GM19099 (cell line): Measurements from ENCODE around the gene NEURL4.

Experiments
- POLR2A ChIP-seq: IDR thresholded peaks from 3 replicates; pipeline ENCODE4 v1.6.1; 2011; ENCODE audit warnings: low read depth; ENCODE audit not compliant: insufficient read length; ENCODE audit errors: extremely low read depth

Gene NEURL4

DNA sequence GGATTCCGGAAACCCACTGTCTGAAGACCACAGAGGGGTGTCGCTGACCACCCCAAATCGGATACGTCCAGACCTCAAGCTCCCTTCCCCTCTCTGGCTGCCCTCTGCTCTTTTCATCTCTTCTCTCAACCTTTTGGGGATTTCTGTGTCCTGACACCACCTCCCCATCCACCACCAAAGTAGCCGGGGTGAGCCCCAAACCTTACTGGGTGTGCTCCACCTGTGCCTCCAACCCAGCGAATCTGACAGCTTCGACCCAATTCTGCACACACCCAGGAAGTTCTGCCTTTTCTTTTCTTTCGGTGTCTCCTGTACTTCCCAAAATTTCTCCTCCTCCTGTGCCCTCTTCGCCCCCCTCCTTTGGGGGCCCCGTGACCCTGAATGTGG is 23.4 kb upstream of the NEURL4 start:
- TF ChIP-seq POLR2A, result no peak

DNA sequence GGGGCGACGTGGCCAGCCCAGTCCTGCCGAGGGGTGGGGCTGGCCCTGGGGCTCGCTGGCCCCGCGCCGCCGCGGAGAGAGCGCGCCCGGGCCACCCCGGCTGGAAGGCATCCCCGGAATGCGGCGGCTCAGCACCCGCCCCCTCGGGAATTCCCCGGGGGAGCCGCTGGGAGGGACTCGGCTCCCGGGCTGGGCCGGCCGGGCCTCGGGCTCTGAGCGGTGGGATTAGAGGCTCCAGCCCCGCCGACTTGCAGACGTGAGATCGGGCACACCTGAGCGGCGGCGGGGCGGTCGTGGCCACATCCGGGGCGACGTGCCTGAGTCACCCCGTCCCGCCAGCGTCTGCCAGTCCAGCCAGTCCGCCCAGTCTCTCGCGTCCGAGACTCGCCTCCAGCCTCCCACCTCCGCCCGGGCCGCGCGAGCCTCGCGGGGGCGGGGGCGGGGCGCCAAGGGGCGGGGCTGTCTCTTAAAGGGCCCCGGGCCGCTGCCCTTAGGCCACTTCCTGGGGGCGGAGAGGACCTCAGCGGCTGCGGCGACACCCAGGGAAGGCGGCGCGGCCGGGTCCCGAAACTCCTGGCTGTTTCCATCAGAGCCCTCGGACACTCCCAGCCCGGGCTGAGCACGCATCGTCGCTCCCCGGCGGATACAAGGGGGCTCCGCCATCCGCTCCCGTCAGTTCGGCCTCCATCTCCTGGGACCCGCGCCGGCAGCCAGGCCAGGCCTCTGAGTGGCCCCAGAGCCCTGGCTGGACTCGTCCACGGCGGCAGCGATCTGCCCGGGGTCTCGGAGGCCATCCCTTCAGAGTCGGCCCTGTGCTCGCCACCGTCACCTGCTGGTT is 22.7 kb upstream of the NEURL4 start, which contains the start of gene KCTD11:
TSS of gene KCTD11 (plus strand) at position 498 of the 838 bp plus-strand sequence.
- TF ChIP-seq POLR2A, result peak; percentile 55

DNA sequence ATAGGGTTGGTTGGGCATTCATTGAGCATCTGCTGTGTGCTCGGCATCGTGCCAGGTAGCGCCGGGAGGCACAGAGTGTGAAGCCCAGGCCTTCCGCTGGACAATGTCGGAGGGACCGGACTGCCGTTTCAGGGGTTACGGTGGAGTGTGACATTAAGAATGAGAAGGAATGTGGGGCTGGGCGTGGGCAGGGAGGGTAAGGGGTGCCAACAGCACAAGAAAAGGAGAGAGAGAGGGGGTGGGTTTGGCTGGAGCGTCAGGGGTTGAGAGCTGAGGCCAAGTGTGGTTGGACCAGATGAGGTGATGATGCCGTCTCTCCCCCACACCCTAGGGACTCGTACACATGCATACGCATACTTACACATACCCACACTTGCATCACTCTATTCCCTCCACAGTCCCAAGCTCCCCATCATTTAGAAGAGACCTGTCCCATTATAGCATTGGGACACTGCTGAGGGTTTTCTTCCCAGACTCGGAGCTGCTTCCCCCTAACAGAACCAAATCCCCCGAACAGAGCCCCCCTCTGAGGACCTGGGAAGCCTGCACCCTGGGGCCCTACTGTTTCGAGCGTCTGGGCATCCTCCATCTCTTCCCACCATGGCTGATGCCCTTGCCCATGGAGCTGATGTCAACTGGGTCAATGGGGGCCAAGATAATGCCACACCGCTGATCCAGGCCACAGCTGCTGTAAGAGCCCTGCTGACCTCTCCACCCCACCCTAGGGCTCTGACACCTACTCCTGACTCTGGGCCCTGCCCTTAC is 19.5 kb upstream of the NEURL4 start:
- no peak for TF ChIP-seq POLR2A

DNA sequence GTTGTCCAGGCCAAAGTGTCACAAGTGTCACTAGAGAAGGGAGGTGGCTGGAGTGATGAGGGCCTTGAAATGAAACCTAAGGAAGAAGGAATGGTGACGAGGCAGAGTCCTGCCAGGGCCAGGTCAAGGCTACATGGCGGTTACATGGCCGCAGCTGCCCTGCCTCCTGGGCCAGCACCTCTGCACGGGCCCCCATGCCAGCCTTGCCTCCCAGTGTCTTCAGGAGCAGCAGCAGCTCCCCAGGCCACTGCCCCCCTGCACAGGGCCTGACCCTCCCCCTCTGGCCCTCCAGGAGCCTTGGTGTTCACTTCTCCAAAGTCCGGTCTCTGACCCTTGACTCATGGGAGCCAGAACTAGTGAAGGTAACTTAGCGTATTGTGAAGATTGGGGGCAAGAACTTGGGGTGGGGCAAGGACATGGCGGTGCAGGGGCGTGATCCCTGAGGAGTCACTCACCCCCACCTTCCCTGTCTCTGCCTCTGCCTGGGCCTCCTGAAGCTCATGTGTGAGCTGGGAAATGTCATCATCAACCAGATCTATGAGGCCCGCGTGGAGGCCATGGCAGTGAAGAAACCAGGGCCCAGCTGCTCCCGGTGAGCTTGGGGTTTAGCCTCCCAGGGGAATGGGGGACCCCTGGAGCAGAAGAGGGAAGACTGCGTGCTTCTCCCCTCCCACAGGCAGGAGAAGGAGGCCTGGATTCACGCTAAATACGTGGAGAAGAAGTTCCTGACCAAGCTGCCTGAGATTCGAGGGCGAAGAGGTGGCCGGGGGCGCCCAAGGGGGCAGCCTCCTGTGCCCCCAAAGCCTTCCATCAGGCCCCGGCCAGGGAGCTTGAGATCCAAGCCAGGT is 18.7 kb upstream of the NEURL4 start:
- TF ChIP-seq POLR2A, result no peak

DNA sequence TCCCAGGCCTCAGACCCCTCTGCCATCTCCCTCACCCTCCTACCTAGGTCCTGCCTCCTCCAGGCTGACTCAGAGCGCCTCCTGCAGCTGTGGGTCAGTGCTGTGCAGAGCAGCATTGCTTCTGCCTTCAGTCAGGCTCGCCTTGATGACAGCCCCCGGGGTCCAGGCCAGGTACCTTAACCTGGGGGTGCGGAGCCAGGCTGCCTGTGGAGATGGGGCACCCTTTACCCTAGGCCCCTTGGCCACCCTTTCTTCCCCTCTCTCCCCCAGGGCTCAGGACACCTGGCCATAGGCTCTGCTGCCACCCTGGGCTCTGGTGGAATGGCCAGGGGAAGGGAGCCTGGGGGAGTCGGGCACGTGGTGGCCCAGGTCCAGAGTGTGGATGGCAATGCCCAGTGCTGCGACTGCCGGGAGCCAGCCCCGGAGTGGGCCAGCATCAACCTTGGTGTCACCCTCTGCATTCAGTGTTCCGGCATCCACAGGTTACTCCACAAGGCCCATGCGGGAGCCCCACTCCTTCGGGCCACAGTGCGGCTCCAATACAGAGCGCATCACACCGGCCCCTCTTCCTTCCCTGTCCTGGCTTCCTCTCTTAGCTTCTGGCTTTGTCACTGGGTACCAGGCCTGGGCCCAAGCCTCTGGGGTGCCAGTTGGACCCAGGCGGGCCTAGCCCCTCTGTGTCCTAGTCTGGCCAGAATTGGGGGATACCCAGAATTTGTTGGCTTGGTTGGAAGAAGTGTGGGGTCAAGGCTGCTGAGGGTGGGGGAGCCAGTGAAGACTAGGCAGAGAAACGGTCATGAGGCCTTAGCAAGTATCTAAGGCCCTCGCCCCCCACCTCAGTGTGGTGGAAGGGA is 17.9 kb upstream of the NEURL4 start:
- no peak for TF ChIP-seq POLR2A

DNA sequence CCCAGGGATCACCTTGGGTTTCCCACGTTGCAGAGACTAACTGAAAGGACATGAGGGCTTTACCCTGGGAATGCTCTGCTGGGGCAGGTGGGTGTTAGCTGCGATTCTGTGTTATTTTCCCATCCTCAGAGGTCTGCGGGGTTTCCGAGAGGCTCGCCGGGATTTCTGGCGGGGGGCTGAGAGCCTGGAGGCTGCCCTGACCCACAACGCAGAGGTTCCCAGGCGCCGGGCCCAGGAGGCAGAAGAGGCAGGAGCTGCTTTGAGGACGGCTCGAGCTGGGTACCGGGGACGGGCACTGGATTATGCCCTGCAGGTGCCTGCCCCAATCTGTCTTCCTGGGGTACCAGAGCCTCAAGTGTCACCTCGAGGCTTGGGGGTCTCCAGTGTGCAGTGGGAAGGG is 14.1 kb upstream of the NEURL4 start:
- no peak for TF ChIP-seq POLR2A

DNA sequence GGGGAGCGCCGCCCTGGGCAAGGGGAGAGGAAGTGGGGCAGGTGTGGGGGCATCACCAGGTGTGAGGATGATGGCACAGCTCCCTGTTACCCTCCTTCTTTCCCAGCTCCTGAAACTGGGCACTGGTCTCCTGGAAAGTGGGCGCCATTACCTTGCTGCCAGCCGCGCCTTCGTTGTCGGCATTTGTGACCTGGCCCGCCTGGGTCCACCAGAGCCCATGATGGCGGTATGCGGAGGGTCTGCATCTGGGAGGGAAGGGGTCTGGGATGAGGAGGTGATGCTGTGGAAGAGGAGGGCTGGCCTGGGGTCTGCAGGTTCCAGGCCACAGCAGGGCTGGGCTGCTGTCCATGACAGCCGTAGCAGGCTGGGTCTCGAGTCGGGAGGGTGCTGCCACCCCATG is 12.7 kb upstream of the NEURL4 start:
- no peak for TF ChIP-seq POLR2A

DNA sequence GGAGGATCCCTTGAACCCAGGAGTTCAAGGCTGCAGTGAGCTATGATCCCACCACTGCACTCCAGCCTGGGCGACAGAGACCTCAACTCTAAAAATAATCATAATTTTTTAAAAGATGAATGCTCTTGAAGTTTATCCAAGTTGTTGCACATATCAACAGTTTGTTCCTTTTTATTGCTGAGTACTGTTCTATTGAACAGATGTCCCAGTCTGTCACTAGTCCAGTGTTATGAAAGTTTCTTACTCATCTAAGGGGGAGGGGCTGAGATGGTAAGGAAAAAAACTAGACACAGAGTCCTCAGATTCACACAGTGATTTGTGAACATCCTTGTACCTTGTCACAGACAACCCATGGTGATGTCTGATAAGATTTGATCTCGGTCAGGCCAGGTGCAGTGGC is 11.0 kb upstream of the NEURL4 start:
- no peak for TF ChIP-seq POLR2A

DNA sequence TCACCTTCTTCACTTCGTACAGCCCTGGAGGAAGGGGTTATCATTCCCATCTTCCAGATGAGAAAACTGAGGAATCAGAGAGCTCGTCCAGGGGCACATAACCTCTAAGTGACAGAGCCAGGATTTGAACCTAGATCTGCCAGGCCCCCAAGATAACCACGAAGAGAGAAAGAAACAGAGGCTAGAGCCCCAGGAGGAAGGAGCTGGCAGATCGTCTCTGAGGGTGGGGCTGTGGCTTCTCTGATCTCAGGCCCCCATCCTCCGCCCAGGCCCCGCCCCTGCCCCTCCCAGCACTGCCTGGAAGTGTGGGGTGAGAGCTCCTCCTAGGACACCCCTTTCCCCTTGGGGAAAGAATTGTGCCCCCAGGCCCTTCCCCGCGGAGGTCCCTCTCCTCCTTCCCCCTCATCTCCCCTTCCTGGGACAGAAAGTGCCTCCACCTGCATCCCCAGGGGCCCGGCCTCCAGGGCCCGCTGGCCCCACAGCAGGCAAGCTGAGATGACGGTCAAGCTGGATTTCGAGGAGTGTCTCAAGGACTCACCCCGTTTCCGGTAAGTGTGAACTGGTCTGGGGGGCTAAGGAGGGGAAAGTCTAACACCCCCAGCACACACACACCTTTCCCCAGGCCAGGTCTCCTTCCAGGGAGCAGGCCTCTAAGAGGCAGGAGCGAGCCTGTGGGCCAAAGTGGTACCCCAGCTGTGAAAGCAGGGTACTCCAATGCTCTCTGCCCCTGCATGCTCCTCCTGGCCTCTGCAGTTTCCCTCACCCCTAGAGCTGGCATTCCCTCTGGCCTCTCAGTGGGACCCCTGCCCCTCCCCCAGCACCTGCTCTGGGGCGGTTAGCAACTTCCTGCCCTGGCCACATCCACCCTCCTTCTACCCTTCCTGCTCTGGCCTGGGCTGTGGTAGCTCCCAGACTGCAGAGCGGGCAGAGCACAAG is 7.4 kb upstream of the NEURL4 start, which contains the start of gene ACAP1:
TSS of gene ACAP1 (plus strand) at position 290 of the 936 bp plus-strand sequence. CDS start at position 496, 206 bp downstream.
- peak; percentile 47 for TF ChIP-seq POLR2A

DNA sequence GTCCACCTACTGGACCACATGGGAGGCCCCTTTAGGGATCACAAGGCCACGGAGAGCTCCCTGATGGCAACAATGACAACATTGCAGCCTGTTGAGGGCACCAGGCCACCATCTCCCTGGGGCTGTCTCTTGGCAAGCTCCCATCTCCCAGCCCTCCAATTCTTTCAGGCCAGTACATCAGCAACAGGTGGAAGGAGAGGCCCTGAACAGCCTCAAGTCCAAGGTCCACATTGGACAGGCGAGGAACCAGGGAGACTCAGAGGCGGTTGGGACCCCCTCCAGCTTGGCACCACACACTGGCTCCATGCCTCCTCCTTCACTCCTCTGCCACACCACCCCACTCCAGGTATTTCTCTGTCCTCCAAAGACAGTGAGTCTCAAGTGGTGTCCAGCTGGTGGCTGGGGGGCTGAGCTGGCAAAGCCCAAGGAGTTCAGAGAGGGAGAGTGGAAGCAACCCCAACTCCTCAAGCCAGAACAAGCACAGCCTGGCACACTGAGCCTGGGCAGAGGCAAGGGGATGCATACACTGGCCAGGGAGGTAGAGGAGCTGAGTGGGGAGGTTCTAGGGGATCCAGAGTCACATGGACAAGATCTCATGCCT is 5.9 kb upstream of the NEURL4 start:
- TF ChIP-seq POLR2A, result no peak

DNA sequence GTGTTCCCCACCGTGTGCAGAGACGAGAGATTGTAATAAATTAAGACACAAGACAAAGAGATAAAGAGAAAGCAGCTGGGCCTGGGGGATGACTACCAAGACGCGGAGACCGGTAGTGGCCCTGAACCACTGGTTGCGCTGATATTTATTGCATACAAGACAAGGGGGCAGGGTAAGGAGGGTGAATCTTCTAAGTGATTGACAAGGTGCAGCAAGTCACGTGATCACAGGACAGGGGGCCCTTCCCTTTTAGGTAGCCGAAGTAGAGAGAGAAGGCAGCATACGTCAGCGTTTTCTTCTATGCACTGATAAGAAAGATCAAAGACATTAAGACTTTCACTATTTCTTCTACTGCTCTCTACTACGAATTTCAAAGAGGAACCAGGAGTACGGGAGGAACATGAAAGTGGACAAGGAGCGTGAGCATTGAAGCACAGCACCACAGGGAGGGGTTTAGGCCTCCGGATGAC is 3.5 kb upstream of the NEURL4 start:
- peak; percentile 42 for TF ChIP-seq POLR2A

DNA sequence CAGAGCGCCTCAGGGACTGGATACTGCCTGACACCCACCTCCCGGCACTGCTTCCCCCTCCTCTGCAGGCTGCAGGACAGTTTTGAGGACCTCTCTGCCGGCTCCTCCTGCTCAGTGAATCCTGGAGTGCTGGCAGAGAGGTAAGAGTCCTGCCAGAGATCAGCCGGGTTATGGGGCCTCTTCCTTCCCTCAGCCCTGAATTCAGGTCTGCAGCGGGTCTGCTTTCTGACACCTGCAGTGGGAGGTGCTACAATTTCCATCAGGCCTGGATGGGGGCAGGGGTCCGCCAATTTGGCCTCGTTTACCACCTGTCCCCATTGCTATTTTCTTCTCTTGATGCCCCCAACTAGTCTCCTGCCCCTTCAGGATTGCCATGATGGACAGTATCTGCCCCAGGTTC is 3.0 kb upstream of the NEURL4 start:
- TF ChIP-seq POLR2A, result no peak

DNA sequence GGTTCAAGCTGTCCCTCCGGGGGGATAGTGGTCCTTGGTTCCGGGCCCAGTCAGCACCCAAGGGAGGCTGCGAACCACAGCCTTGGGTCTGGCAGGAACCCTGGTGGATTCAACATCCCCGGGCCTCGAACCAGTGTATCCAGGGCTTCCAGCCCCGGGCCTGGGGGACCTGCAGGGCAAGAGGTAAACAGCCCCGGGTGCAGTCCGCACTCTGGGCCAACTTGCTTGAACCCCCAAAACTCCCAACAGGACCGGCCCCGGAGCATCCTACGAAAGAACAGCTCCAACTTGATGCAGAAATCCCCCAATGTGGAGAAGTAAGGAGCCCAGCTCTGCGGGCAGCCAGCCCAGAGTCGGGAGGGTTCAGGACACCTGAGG is 1.5 kb upstream of the NEURL4 start:
- no peak for TF ChIP-seq POLR2A
